MM.1S (cell line): ENCODE results near the gene ARHGAP45.
"Not testable (repeated sequence)": the region's sequence is repeated elsewhere in the genome, so short reads cannot be mapped to it uniquely, and the experiment has no call there.

ENCODE experiments used
- EZH2 ChIP-seq: fragments of 300-600 bp; sonication (generic); optimal IDR thresholded peaks from 2 replicates; pipeline ENCODE3; 2017; ENCODE audit warnings: low read depth, mild to moderate bottlenecking, antibody characterized with exemption, low read length, mixed read lengths
- TF ChIP-seq, protein P1 (sequence below): fragments of 300-600 bp; sonication (generic); IDR thresholded peaks from 2 replicates; pipeline ENCODE4 v1.5.1; 2016; ENCODE audit warnings: antibody characterized with exemption, low read length, mixed read lengths

GRCh38 chr19:1129084-1129483, 62.1 kb downstream of the ARHGAP45 start:
- TF ChIP-seq, protein P1, sequence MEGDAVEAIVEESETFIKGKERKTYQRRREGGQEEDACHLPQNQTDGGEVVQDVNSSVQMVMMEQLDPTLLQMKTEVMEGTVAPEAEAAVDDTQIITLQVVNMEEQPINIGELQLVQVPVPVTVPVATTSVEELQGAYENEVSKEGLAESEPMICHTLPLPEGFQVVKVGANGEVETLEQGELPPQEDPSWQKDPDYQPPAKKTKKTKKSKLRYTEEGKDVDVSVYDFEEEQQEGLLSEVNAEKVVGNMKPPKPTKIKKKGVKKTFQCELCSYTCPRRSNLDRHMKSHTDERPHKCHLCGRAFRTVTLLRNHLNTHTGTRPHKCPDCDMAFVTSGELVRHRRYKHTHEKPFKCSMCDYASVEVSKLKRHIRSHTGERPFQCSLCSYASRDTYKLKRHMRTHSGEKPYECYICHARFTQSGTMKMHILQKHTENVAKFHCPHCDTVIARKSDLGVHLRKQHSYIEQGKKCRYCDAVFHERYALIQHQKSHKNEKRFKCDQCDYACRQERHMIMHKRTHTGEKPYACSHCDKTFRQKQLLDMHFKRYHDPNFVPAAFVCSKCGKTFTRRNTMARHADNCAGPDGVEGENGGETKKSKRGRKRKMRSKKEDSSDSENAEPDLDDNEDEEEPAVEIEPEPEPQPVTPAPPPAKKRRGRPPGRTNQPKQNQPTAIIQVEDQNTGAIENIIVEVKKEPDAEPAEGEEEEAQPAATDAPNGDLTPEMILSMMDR = not testable (repeated sequence)
- TF ChIP-seq EZH2 = not testable (repeated sequence)
